T47D (cell line): ENCODE data around the gene IVD.
A peak's percentile ranks its signal among the peaks of the same experiment; 100 is the strongest.

Experiments
- DNase-seq, 2 experiments: peaks; one replicate each; pipeline versions ENCODE4 v3.0.0 to v3.0.0-alpha.2; 2011 to 2012; ENCODE audit warnings: low read depth in 1 of 2, low spot score in 1 of 2
- JUND ChIP-seq: IDR thresholded peaks from 2 replicates; pipeline ENCODE4 v1.6.1; 2012; ENCODE audit warnings: low read depth
- in situ Hi-C: cut with HindIII; loops from 2 replicates; pipeline ENCODE4 v1.10.0; 2016; ENCODE audit warnings: low sequenced_read_pairs, low pct_unique_long_range_greater_than_20kb

Gene IVD

DNA sequence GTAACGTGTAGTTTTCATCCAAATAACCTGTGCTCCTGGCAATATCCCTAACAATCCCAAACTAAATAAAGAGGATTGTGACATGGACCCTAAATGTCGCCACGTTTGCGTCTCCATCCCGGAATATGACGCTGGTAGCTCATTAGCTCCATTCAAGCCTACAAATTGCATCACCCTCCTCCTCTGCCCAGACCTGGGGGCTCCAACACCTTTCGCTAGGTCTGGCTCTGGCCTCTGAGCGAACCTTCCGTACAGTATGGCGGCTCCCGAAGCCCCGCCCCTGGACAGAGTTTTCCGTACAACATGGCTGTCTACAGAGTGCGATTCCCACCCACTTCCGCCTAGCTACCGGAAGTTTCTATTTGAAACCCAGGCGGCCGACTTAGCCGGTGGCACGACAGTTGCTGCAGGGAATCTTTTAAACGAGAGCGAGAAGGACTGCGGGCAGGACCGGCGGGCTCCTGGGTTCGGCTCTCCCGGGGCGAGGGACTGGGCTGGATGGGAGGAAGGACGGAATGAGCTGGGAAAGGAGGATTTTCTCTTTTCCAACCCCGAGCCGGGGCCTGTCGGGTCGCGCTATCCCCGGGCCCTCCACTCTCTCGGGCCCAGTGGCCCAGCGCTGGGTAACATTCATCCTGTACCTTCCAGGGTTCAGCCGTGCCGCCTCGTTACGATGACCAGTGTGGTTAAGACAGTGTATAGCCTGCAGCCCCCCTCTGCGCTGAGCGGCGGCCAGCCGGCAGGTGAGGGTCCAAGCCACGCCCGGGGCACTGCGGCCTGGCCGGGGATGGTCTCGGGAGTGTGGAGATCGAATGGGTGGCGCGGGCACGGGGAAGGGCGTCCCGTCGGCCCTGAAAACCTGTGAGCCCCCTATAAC lies 22.8 kb upstream of the IVD start, which contains the start of gene KNSTRN:
Gene KNSTRN (plus strand): TSS at position 142 of the 877 bp plus-strand sequence. CDS start 115 bp downstream, at position 257.
- peak; percentile 78 to 96 for DNase-seq

DNA sequence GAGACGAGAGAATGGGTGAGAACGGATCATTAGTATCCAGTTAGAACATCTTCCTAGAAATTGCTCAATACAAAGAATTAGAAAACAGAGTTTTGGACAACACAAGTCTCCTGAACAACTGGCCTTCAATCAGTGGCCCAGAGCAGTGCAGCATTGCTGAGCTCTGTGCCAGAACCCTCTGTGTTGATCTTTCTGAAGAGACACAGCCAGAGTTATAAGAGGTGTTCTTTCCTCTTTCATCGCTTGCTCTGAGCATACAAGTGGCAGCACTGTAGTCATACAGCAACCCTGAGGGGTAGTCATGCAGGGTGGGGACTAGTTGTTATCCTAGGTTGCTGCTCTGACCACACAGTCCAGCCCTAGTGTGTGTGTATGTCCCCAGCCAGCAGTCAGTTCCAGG lies 19.1 kb upstream of the IVD start:
- TF ChIP-seq JUND = no peak
- DNase-seq = no peak
- in situ Hi-C loops = no loop called here

More for the DNA sequence above, 22.8 kb upstream of the IVD start, which contains the start of gene KNSTRN:
- in situ Hi-C loops = no loop called here
- no peak for TF ChIP-seq JUND

DNA sequence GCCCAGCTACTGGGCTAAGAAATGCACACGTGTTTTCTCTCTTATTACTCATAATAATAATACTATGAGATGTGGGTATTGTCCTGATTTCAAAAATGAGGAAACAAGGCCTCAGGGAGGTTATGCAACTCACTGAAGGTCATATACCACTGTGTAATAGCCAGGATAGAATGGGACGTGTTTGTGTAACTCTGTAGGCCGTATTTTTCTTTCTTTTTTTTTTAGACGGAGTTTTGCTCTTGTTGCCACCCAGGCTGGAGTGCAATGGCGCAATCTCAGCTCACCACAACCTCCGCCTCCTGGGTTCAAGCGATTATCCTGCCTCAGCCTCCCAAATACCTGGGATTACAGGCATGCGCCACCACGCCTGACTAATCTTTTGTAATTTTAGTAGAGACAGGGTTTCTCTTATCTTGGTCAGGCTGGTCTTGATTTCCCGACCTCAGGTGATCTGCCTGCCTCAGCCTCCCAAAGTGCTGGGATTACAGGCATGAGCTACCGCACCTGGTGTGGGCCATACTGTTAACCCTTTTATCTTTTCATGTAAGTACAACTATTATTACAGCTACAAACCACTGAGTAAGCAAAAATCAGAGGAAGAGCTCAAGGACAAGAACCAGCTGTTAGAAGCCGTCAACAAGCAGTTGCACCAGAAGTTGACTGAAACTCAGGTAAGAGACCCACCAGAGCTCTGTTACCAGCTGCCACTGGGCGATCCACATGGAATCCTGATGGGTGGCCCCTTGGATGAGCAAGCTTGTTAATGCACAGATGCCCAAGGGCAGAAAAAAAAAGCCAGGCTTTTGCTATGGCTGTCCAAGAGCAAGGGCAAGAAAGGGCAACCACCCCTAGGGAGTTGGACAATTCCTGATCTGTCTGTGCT lies 16.4 kb upstream of the IVD start:
- no peak for DNase-seq
- no peak for TF ChIP-seq JUND
- in situ Hi-C loops = no loop called here

DNA sequence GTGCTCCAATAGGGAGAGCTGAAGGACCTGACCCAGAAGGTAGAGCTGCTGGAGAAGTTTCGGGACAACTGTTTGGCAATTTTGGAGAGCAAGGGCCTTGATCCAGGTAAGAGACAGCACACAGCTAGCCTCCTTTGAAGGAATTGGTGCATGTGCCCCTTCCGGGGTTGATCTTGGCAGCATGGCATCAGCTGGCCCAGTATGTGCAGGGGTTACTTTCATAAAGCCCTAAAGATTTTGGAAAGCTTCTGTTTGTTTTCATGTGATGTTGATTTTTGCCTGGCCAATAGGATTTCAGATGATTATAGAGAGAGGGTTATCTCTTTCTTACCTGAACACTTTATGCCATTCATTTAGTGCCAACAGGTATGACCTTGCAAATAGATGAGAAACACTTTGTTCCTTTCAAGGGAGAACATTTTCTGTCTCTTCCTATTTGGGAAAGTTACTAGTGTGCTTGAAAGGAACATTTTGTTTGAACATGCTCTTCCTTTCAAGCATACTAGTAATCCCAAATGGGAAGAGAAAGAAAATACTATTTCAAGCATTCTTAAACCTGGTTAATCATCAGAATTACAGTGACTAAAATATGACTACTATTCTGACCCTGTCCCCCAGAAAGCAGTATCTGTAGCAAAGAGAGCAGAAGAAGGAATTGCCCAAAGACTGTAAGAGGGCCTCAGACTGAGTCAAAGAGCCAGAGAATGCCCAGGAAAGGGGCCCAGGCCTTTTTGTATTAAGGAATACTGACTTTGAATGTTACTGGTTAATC lies 15.6 kb upstream of the IVD start:
- no peak for TF ChIP-seq JUND
- no peak for DNase-seq
- in situ Hi-C loops = no loop called here

DNA sequence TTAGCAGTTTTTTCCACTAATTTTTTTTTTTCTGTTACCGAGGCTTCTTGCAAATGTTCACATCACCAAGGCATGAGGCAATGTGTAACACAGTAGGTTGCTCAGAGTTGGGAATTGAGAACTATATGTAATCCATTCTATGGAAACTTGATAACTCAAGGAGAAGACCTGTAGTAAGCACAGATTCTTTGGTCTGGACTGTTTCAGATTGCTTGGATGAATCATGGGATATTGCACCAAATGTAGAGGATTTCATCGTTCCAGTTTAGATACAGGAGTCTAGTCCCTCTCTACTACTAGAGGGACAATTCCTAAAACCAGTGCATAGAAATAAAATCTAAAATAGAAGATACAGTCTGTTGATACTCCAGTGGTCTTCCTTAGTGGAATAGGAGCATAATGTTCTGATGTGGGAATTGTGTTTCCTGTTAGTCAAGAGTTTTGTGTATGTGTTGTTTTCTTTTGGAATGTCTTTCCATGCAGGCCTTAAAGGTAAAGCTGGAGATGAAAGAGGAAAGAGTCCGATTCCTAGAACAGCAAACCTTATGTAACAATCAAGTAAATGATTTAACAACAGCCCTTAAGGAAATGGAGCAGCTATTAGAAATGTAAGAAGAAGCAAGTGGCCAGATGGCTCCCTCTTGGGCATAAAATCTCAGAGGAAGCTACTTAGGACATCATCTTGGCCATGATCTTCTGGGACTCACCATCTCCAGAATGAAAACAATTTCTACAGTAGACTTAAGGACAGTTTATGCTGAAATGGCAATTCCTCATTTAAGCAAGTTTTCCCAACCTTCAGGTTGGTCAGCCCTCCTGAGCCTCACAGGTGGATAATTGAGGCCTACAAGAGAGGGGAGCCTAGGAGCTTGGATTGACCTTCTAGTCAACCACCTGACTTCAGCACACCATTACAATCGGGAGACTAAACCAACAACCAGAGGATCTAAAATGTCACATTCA lies 12.3 kb upstream of the IVD start:
- no peak for TF ChIP-seq JUND
- in situ Hi-C loops = no loop called here
- no peak for DNase-seq

DNA sequence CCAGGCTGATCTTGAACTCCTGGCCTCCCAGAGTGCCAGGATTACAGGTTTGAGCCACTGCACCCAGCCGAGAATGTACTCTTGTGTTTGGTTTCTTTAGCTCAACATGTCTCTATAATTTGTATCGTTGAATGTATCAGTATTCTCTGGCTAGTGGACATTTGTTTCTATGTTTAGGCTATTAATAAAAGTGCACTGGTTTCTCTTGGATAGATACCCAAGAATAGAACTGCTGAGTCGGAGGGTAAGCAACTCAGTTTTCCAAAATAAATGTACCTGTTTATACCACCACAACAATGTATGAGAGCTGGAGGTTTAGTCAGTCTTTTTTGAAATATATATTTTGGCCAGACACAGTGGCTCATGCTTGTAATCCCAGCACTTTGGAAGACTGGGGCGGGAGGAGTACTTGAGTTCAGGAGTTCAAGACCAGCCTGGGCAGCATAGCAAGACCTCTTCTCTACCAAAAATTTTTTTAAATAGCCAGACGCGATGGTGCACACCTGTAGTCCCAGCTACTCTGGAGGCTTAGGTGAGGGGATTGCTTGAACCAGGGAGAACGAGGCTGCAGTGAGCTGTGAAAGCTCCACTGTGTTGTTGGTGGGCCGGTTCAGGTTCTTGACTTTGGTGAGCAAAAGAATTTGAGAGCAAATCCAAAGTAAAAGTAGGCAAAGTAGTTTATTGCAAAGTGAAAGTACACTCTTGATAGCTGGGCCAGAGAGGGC lies 7.7 kb upstream of the IVD start:
- no peak for TF ChIP-seq JUND
- no peak for DNase-seq
- in situ Hi-C loops = no loop called here

DNA sequence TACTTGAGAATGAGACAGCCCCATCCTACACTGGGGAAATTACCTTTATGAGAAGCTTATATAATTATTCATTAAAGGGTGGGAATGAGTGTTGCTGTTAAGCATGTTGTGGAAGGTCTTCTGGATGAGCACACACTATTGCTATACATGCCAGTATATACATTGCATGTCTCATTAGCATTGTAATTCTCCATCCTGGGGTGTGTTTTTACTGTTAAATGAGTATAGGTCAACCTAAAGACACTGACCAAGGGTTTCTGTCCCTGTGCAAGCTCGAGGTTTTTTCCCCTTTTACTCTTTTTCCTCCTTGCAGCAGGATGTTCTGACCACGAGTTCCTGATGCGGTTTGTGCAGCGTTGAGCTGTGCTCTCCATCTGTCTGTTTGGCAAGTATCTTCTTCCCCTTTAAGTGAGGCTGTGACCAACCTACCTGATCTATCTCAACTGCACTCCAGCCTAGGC lies 7.2 kb upstream of the IVD start:
- in situ Hi-C loops = no loop called here
- TF ChIP-seq JUND = no peak
- no peak for DNase-seq

DNA sequence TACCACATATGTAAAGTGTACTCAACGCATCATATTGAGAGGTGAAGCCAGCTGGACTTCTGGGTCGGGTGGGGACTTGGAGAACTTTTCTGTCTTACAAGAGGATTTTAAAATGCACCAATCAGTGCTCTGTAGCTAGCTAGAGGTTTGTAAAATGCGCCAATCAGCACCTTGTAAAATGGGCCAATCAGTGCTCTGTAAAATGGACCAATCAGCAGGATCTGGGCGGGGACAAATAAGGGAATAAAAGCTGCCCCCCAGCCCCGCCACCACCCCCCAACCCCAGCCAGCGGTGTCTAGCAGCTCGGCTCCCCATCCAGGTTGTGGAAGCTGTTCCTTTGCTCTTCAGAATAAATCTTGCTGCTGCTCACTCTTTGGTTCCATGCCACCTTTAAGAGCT lies 6.2 kb upstream of the IVD start:
- in situ Hi-C loops = no loop called here
- DNase-seq = no peak
- no peak for TF ChIP-seq JUND

DNA sequence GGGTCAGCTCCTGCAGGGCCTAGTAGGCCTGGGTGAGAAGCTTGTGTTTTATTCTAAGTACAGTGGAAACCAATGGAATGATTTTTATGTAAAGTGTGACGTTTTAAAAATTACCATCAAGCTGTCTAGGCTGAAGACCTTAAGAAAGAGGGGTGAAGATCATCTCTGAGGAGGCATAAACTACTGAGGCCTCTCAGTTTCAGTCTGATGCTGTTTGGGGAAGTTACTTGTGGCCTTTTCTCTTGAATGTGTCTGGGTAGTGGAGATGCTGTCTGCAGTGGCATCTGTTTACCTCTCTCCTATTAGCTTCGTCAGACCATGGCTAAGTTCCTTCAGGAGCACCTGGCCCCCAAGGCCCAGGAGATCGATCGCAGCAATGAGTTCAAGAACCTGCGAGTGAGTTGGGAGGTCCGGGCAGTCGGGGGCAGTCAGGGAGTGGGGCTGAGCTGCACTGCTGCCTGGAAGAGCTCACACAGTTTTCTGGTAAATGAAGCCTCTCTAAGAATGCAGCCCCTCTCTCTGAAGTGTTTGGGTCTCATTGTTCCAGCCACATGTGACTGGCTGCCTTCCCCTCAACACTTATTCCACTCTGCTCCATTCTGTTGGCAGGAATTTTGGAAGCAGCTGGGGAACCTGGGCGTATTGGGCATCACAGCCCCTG lies 1.9 kb downstream of the IVD start:
- no peak for DNase-seq
- TF ChIP-seq JUND = no peak
- in situ Hi-C loops = no loop called here

DNA sequence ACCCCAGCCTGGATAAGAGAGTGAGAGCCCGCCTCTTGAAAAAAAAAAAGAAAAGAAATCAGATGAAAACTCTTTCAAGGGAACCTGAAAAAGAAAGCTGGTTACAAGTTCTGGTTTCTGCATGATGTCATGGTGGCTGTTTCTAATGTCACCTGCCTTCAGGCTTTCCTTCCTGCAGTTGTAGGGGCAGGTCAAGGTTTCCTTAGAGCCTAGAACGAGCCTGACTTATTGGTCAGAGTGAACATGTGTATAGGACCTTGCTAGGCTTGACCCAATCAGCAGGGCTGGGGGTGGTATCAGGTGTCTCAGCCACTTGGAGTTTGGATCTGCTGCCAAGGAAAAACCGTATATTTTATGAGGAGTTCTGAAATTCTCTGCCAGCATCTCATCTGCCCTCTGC lies 3.8 kb downstream of the IVD start:
- in situ Hi-C loops = no loop called here
- no peak for TF ChIP-seq JUND
- peak in 1 of 2 experiments; percentile 10 for DNase-seq
